Prostate gland (tissue), 2 donors: ENCODE data around the gene LRRC53. TPM values are rescaled to one million over a fixed set of nuclear protein-coding genes. Genes with fewer than 3 reads are reported as not detected.

Experiments
- DNase-seq: peaks from one replicate; pipeline ENCODE4 v3.0.0-alpha.2; 2019; ENCODE audit warnings: low spot score
- H3K27ac ChIP-seq, 2 donors: fragments of 200-600 bp; sonication (generic); 2 replicates each; pipeline ENCODE4 v1.5.1; 2017 to 2019
- H3K27me3 ChIP-seq: fragments of 200-600 bp; sonication (generic); replicated peaks from 2 replicates; pipeline ENCODE4 v1.5.1; 2019; ENCODE audit not compliant: insufficient read depth
- H3K36me3 ChIP-seq, 2 donors: fragments of 200-600 bp; sonication (generic); 1 replicate in 1 of 2; 2 replicates in 1 of 2; pipeline versions ENCODE4 v1.5.1 to v1.8.1; 2017 to 2019
- H3K4me1 ChIP-seq: fragments of 200-600 bp; sonication (generic); replicated peaks from 2 replicates; pipeline ENCODE4 v1.5.1; 2019
- H3K4me3 ChIP-seq, 2 donors: fragments of 200-600 bp; sonication (generic); 2 replicates each; pipeline ENCODE4 v1.5.1; 2017 to 2019
- H3K9me3 ChIP-seq: fragments of 200-600 bp; sonication (generic); 2 replicates; pipeline ENCODE4 v1.5.1; 2017
- CTCF ChIP-seq, 4 experiments: fragments of 200-600 bp in 2 of 4; fragments of 450-650 bp in 2 of 4; sonication (generic) in 2 of 4; IDR thresholded peaks; 1 replicate in 3 of 4; 2 replicates in 1 of 4; pipeline ENCODE4 v1.5.1; 2016 to 2019; ENCODE audit warnings: antibody characterized with exemption in 4 of 4, mild to moderate bottlenecking in 2 of 4, moderate library complexity in 2 of 4
- POLR2A ChIP-seq: fragments of 450-650 bp; IDR thresholded peaks from one replicate; pipeline ENCODE4 v1.6.1; 2016; ENCODE audit warnings: antibody characterized with exemption, mild to moderate bottlenecking
- POLR2AphosphoS5 ChIP-seq: sonication (generic); formaldehyde crosslinking; IDR thresholded peaks from one replicate; pipeline ENCODE4 v1.6.1; 2017; ENCODE audit warnings: antibody characterized with exemption
- WGBS: methylation state at CpG from one replicate; pipeline ENCODE4 v1.1.5; 2018; 5-methylcytosine and 5-hydroxymethylcytosine counted together
- intact Hi-C: fragments of 100-400 bp; cut with DNase I; formaldehyde crosslinking; loops from one replicate; pipeline ENCODE4 v1.14.2; 2022
- total RNA-seq, 2 donors: library from RNA; depleted of rRNA; stranded (reverse); fragments of >200 nt; gene quantifications; one replicate each; pipeline ENCODE4 v1.1.0, GENCODE V29; 2016

LRRC53 gene
- total RNA-seq, 2 donors from 2014 or later: not detected

- no peaks in the 10 kb centered on the region for H3K9me3 ChIP-seq
- no peaks in the 10 kb centered on the region for H3K27me3 ChIP-seq
- no peak for DNase-seq
- intact Hi-C loops: no loop called here
- H3K4me1 ChIP-seq: no peaks in the 10 kb centered on the region
- no peak overlapping the region for H3K4me3 ChIP-seq
- H3K27ac ChIP-seq: no peak overlapping the region
- no peaks in the 10 kb centered on the region for H3K36me3 ChIP-seq
- no peak for TF ChIP-seq CTCF (IDR thresholded peaks at IDR 0.05)
- TF ChIP-seq POLR2A: no peak
- no peak for TF ChIP-seq POLR2AphosphoS5
- 64% methylated on average over 4 of the region's 4 CpGs for WGBS
These were observed 82.0 kb downstream of the LRRC53 start for GRCh38 chr1:74430342-74430934.

DNA sequence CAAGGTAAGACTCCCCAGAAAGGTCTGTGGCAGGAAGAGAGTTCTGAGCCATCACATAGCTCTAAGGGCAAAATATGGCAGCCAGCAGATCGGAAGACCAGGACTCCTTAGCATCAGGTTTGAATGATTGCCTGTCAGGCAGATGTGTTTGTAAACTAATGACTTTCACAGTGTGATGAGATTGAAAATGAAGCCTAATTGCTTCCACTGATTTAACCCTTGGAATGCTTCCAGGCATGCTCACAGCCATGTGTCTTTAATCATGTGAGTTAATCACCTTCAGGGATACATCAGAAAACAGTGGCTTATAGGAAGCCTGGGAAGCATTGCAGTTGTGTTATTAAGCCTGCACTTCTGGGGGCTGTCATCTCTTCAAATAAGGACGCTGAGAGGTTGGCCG is 82.8 kb downstream of the LRRC53 start:
- Histone ChIP-seq H3K27me3 (no peaks in the 10 kb centered on the region), H3K27ac (no peak overlapping the region), H3K4me1 (no peaks in the 10 kb centered on the region), H3K36me3 (no peaks in the 10 kb centered on the region), H3K9me3 (no peaks in the 10 kb centered on the region), H3K4me3 (no peak overlapping the region)
- intact Hi-C loops: no loop called here
- WGBS: 73% methylated on average over 3 of the region's 3 CpGs
- DNase-seq: no peak
- no peak for TF ChIP-seq POLR2A
- TF ChIP-seq CTCF (IDR thresholded peaks at IDR 0.05): no peak
- no peak for TF ChIP-seq POLR2AphosphoS5

GRCh38 chr1:74427681-74428080 is 84.7 kb downstream of the LRRC53 start:
- TF ChIP-seq POLR2A: no peak
- TF ChIP-seq POLR2AphosphoS5: no peak
- no peak for TF ChIP-seq CTCF (IDR thresholded peaks at IDR 0.05)
- no peak for DNase-seq
- Histone ChIP-seq H3K9me3 (no peaks in the 10 kb centered on the region), H3K36me3 (no peaks in the 10 kb centered on the region), H3K27ac (no peak overlapping the region), H3K4me1 (no peaks in the 10 kb centered on the region), H3K27me3 (no peaks in the 10 kb centered on the region), H3K4me3 (no peak overlapping the region)
- intact Hi-C loops: no loop called here
- 47% methylated on average over 1 of the region's 1 CpG for WGBS

- Histone ChIP-seq H3K27ac (no peak overlapping the region), H3K4me3 (no peak overlapping the region), H3K9me3 (no peaks in the 10 kb centered on the region), H3K4me1 (no peaks in the 10 kb centered on the region), H3K36me3 (no peaks in the 10 kb centered on the region), H3K27me3 (no peaks in the 10 kb centered on the region)
- DNase-seq: no peak
- 21% methylated on average over 7 of the region's 7 CpGs for WGBS
- intact Hi-C loops: no loop called here
- TF ChIP-seq POLR2AphosphoS5 (no peak), CTCF (IDR thresholded peaks at IDR 0.05) (no peak), POLR2A (no peak)
These were observed 86.0 kb downstream of the LRRC53 start for GRCh38 chr1:74426208-74426937.

DNA sequence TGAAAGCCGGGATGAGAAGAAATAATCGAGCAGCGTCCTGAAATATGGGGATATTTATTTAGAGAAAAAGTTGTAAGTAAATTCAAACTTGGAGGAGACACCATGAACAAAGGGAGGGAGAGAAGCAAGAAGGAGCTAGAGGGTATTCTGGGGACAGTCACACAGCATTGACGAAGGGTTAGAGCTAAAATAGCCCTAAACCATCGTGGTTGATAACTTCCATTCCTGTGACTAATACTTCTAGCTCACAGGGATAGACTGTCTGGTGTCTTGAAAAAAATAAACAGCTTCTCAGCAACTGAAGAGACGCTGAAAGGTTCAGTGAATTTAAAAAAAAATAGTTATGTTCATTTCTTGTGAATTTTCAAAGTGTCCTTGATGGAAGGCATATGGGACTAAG is 86.7 kb downstream of the LRRC53 start:
- intact Hi-C loops: no loop called here
- 76% methylated on average over 6 of the region's 6 CpGs for WGBS
- DNase-seq: no peak

More for the DNA sequence above, 86.7 kb downstream of the LRRC53 start:
- H3K4me1 ChIP-seq: no peaks in the 10 kb centered on the region
- no peak overlapping the region for H3K27ac ChIP-seq
- TF ChIP-seq CTCF (IDR thresholded peaks at IDR 0.05) (no peak), POLR2AphosphoS5 (no peak), POLR2A (no peak)
- no peaks in the 10 kb centered on the region for H3K9me3 ChIP-seq
- H3K4me3 ChIP-seq: no peak overlapping the region
- H3K27me3 ChIP-seq: no peaks in the 10 kb centered on the region
- no peaks in the 10 kb centered on the region for H3K36me3 ChIP-seq
